ENCODE results near the gene SORL1.
"Not testable (repeated sequence)": the region's sequence is repeated elsewhere in the genome, so short reads cannot be mapped to it uniquely, and the experiment has no call there.

Gene SORL1

DNA sequence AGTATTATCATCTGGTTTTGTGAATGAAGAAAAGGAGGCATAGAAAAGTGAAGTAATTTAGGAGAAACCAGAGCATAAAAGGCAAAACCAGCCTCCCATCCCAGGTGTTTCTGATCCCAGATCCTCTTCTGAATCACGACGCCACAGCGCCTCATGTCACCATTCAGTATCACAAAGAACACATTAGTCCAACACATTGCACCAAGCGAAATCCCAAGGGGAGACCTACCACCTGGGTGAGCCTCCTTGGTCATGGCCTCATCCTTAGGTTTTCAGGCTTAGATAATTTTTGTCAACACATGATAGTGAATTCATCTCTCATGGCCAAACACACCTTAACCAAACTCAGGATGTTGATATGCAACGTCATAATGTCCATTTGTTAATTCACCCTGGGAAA lies 182.2 kb downstream of the SORL1 start:
- no peak for DNase-seq

DNA sequence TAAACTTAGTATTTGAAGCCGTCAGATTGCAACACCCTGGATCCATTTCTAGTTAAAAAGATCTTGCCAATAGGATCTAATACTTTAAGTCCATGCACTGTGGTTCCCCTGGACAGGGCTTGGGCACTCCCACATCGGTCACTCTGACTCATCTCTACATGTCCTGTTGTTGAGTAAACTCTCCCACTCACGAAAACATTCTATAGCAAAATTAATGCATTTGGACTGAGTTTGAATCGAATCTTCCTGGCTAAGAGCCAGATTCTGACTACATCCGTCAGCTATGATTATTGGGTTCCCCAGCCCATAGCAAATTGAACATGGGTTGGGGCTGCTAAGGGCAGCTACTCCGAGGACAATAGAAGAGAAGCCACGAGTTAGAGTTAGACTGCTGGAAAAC lies 182.8 kb downstream of the SORL1 start:
- DNase-seq, result no peak

DNA sequence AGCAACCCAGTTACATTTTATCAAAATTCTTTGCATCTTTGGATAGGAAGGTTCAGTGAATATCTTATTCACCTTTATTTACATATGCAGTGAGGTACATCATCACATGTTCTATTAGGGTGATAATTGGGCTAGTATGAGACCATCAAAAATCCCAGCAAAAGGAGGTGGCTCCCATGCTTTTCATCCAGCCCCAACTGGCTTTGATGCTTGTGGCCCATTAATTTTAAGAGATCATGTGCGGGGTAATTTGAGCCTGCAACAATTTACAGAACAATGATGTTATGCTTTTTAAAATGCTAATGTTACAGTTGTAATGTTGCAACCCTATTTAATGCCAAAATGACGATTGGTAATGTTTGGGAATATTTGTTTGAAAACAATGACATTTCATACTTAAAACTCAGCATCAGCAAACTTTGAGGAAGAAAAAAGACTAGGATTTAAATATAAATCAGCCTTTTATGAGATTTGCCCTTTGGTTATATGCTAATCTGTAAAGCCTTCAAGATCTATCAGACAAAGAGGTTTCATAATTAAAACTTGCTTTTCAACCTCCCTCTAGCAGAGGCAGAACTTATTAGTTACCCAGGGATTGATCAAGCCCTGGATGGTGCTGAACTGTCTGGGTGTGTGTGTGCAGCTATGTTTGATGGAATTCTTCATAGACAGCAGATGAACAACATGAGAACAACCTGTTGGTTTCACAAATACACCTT lies 184.1 kb downstream of the SORL1 start:
- no peak for DNase-seq

DNA sequence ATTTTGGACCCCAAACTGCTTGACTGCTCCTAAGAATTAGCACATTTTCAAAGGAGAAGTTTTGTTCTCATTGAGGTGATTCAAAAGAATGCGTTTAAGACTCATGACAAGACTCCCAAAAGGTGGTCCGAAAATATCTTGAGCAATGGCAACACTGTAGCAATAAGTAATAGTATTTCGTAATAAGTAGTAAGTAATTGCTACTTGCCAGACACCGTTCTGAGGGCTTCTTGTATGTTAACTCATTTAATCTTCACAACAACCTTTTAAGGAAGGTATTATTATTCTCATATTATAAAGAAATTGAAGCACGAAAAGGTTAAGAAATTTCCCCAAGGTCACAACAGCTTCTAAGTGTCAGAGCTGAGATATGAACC lies 184.7 kb downstream of the SORL1 start:
- DNase-seq, result no peak

DNA sequence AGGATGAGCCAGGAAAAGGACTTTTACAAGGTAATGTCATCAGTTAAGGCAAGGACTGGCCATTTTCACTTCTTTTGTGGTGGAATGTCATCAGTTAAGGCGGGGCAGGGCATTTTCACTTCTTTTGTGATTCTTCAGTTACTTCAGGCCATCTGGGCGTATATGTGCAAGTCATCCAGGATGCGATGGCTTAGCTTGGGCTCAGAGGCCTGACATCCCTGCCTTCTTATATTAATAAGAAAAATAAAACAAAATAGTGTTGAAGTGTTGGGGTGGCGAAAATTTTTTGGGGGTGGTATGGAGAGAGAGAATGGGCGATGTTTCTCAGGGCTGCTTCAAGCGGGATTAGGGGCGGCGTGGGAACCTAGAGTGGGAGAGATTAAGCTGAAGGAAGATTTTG lies 185.5 kb downstream of the SORL1 start:
- DNase-seq, result not testable (repeated sequence)

DNA sequence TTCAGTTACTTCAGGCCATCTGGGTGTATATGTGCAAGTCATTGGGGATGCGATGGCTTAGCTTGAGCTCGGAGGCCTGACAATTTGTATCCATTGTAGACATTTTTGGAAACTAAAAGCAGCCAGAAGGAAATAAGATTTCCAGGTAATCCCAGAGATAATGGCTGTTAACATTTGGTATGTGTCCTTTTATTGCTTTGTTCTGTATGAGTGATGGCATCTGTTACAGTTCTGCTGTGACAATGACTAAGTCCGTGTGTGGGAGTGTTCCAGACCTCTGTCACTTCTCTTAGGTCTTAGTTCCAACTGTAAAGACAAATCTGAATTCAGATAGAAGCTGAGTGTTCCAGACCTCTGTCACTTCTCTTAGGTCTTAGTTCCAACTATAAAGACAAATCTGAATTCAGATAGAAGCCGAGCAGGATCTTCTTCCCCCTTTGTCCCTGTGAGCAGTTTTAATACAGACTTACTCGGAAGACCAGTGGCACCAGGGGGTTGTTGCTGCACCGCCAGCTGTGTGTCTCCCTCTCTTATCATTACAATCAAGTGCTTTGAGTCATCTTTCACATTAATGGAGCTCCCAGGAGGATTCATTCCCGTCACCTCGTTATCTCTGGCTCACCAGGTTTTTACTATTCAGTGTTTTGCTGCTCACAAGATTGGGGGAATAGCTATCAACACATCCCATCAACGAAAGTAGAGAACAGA lies 191.5 kb downstream of the SORL1 start:
- no peak for DNase-seq

DNA sequence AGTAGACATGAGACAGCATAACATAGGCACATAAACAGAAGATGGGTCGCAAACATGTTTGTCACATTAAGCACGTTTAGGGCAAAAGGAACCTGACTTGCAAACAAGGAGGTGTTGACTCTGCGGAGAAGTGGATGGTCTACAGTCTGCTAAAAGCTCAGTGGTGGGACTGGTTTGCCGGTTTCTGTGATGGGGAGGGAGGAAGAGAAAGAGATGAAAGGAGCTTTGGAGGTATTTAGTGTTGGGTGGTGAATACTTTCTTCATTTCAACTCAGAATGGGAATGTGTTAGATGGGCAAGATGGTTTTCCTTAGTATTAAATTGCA lies 192.0 kb downstream of the SORL1 start:
- no peak for DNase-seq

DNA sequence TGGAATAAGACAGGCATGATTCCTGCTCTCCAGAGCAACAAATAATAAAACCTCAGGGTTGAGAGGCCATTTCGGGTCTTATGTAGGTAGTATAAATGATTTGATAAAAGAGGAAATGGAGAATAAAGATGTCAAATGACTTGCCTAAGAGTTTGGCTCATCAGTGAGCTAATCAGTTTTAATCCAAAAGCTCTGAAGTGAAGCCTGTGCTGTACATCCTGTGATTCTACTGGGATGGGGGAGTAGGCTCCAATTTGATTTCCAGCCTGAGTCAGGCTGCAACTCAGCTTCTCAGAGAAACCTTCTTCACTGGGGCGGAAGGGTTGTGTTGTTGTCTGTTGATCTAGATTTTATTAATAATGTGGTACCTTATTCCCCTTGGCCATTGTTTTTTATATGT lies 192.9 kb downstream of the SORL1 start:
- no peak for DNase-seq

DNA sequence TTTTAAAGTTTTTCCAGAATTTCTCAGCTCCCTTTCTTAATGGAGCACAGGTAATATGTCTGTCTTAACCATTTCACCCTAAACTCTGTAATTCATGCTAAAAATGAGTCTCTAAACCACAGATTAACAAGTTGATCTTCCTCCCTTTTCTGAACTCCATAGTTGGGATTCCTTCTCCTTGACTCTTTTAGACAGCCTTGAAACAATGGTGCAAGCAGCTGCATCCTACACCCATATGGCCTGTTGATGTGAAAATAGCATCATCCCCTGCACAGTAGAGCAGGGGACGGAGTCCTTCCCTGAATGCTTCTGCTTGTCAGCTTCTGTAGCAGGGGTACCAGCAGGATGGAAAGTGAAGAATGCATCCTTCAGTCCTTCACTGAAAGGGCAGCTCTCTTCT lies 193.5 kb downstream of the SORL1 start:
- no peak for DNase-seq

DNA sequence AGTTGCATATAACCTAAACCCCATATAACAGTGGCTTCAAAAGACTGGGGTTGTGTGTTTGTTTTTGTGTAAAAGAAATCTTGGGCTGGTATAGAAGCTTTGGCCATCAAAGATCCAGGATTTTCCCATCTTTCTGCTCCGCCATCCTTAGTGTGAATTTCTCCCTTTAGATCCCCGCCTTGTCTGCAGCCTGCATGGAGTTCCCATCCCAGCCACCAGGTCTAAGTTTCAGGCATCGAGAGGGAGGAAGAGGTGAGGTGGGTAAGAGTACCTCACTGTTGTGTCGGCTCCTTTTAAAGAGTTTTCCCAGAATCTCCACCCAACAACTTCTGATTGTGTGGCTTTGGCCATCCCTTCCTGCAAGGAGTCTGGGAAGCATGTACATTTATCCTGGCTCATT lies 196.2 kb downstream of the SORL1 start:
- DNase-seq, result no peak

DNA sequence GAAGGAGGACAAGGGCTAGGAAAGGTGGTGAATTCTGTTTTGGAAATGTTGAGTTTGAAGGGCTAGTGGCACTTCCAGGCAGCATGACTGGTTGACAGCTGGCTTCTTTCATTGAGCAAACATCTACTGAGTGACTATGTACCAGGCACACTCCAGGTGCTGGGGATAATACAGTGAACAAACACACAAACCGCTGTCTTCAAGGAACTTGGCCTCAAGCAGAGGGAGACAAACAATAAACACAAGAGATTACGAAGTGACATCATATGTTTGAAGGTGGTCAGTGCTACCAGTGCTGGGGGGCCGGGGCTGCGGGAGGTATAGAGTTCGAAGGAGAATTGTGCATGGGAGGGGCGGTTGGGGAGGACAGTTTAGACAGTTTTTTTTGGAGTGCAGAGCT lies 197.7 kb downstream of the SORL1 start:
- DNase-seq, result no peak

DNA sequence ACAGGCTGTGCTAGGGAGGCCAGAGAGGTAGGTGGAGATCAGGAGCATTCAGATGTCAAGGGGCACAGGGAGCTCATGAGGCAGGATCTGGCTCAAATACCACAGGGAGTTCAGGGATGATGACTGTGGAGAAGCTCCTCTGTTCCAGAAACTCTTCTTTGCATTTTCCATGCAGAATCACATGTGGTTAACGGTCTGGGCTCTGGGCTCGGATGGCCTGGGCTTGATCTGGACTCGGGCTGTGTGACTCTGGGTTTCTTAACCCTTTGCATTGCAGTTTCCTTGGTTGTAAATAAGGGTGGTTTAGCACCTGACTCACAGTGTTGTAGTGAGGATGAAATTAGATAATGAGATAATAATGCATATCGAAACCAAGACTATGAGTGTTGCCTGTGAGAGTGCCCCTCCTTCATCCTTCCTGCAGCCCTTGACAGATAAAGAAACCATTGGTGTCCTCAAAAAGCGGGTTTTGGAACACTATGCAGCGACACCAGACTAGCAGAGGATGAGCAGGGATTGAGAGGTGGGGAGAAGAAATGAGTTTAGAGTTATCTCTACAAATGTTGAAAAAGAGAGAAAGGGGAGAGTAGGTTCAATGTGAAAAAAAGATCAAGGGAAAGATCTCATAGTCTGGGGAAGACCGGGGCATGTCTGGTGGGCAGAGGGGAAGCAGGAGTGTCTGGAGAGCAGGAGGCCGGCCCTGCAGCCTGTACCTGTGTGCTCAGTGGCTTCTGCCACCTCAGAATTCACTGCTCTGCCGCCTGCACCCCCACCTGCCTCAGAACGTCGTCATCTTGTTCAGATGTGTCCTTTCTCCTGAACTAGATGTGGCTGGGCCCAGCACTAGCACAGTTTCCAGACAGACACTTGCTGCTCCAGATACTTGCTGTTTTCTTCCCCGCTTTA lies 198.5 kb downstream of the SORL1 start:
- DNase-seq, result no peak

DNA sequence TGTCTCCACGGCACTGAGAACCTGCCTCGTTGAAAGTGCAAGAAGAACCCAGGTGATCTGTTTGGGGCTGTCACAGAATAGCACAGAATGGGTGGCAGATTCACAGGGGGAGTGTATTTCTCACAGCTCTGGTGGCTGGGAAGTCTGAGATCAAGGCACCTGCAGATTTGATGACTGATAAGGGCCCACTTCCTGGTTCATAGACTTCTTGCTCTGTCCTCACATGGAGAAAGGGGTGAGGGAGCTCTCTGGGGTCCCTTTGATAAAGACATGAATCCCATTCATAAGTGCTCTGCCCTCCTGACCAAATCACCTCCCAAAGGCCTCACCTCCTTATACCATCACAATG lies 199.1 kb downstream of the SORL1 start:
- DNase-seq, result no peak

DNA sequence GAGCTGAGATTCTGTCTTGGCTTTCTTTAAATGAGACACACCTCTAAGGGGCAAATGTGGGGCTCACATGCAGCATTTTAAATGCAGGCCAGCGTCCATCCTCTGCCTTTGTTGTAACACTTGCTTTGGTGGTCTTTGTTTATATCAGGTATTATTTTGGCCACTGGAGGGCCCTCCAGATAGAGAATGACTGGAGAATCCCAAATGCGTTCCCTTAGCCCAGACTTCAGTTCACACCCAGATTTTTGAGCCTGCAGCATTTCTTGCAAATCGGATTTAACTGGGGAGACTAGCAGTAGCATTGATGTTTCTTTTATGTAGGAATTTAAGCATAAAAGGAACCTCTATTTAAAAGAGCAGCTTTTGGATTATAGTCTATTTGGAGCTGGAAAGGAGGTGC lies 200.9 kb downstream of the SORL1 start:
- peak in 1 of 2 donors; percentile 45 for DNase-seq

DNA sequence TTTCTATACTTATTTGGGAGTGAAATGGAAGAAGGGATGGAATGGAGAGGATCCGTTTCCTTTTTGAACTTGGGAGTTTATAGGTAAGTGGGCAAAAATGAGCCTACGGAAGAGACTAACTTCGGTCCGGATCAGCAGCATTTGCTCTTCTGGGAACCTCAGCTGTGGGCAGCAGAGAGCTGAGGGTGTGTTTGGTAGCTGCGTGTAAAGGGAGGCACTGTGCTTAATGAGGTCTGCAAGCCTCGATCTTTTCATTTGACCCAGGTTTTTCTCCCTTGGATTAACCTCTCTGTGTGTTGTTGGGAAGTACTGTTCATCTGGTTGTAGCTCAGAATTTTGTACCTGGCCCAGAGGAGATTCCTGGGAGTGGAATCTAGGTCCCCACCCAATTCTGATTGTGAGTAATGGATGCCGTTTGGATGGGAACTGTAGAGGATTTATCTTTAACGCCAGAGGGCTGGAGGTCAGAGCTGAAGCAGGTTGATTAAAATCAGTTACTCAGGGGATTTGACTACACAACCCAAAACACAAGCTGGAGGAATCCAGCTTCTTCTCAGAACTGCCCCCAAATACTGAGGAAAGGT lies 202.2 kb downstream of the SORL1 start:
- DNase-seq, result no peak

DNA sequence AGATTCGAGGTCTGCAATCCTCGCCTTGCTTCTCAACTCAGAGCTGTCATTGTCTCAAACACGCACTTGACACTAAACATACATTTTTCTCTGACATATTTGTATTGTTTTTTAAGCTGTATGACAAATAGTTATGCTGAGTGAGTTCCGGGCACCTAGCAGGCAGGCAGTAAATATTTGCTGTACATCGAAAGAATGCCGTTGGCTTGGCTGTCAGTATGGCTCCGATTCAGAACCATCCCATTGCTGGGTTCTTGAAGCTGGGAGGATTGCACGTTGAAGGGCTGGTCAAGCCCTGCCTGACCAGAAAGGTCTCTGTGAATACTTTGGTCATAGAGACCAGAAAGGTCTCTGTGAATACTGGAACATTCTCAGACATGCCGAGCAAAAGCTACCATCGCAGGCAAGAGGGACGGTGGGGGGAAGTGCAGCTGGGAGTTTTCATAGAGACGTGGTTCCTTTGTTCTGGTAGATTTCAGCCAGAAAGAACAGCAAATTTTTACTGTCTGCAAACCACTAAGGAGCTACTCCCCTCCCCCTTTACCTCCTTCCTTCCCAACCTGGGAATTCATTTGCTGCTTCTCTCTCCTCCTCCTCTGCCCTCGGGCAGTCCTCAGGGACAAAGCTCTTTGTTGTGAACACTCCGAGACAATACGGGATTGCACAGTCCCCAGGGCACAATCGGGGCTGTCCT lies 202.9 kb downstream of the SORL1 start:
- DNase-seq, result peak in 1 of 2 donors; percentile 34

DNA sequence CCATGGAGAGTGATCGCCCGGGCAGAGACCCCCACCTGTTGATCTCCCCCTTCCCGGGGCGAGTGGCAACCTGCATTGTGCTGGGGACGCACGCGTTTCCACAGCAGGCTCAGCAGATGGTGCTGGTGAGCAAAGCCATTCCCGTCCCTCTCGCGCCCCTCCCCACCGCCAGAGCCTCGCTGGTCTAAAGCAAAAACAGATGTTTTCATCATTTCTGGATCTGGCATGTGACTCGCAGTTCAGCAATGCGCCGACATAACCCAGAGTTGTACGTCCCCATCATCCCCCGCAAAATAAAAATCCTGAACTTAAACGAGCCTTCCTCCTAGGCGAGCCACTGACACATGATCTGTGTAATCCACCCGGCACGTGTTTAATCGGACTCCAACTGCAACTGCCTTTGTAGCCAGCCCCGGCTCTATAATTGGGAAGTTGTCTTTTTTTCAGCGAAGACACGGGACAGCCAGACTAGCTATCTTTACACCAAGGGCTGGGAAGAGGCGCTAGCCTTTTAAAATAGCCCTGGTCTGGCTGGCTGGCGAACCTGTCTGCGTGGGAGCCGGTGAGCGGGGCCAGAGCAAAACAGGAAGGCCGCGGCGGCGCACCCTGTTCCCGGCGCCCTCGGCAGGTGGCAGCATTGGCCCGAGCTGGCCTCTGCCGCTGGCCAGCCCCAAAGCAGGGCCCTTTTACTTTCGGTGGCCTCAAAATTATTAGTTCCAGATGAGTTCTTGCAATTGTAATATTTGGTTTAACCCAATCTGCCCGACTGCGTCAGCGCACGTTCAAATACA lies 203.6 kb downstream of the SORL1 start:
- DNase-seq, result peak; percentile 87 to 95

DNA sequence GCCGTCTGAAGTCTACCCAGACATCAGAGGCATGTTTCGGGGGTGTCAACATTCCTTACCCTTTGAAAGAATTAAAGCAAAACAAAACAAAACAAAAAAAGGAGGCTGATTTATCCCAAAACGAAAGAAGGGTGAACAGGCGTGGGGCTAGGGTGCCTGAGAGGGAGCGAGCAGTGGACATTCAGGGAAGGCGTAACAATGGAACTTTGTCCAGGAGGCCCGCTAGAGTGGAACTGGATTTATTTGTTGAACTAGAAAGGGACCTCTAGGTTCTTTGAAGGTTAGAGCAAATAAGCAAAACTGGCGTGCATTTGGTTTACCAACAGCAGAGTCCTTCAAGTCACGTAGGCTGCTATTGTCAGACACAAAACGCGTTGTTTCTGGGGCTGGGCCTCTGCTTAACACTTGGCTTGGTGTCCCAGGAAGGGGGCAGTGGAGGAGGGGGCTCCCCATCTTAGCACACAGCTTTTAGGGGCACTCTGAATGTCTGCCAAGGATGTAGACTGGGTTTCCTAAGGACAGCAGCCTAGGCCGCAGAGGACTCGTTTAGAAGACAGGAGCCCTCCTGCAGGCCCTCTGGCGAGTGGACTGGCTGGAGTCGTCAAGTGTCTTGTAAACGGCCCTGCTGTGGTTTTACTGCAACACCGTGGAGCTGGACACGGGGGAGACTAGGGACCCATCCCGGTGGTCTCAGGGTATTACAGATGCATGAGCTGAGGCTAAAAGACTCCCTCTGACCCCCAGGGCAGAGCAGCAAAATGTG lies 204.4 kb downstream of the SORL1 start:
- DNase-seq, result peak in 1 of 2 donors; percentile 50

DNA sequence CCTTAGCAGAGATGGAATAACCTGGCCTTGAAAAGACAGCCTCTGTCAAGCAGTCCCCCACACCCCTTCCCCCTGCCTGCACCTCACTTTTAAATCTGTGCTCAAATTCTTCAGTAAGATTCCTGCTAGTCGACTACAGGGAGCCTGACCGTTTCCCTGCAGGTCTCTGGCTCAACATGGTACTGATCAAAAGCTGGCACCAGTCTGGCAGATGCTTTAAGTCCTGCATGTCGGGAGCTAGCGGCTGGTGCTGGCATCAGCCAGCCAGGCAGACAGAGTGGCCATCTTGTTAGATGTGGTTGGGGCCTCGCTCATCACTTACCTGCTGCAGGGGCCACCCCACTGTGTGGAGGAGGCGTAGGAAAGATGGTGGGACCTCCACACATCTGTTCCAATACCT lies 205.0 kb downstream of the SORL1 start:
- no peak for DNase-seq

DNA sequence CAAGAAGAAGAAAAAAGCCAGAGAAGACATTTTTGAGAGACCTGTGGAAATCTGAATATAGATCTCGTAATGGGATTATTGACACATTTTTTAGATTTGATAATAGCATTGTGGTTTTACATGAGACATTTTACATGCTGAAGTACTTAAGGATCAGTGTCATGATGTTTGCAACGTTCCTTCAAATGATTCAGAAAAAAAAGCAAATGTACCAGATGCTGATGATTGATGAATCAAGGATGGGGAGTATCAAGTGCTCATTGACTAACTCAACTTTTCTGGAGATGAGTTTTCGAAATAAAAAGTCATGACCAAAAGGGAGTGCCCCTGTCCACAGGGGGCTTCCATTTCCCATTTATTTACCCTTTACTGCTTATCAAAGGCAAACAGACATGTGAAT lies 207.7 kb downstream of the SORL1 start:
- no peak for DNase-seq

DNA sequence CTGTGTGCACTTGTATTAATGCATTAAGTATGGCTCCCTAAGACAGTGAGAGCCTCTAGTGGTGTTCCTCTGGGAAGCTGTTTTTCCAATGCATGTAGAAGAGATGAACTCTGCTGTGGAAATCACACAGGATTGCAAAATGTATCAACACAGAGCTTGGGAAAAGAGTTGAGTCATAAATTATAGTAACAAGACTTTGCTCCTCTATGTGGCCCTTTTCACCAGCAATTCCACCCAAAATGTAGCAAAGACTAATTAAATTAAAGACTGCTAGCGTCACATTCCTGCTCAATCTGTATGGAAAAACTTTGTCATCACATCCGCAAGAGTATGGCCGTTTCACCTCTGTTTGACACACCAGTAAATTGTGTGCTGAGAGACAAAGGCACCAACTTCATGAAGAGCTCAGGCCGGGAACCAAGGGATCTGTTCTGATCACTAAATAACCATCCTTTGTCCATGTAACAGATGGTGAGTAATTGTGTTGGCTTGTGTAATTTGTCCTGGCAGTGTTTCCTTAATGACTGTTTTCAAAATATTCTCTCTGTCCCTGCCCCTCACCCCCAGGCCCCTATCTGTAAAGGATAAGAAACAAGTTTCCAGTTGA lies 209.9 kb downstream of the SORL1 start:
- no peak for DNase-seq
